Adipose tissue (tissue), 3 donors: ENCODE data around the gene THSD7B. TPM values are rescaled to one million over a fixed set of nuclear protein-coding genes. Genes with fewer than 3 reads are reported as not detected.
"Not testable (repeated sequence)": the region's sequence is repeated elsewhere in the genome, so short reads cannot be mapped to it uniquely, and the experiment has no call there.

Experiments
- H3K27ac ChIP-seq: one replicate; pipeline ENCODE4 v1.5.1; 2013; ENCODE audit warnings: low read depth, low read length
- WGBS, 3 donors: extraction: QIAGEN DNeasy Blood & Tissue Kit; methylation state at CpG; one replicate each; pipeline ENCODE4 v1.1.7; 2013; 5-methylcytosine and 5-hydroxymethylcytosine counted together
- polyA plus RNA-seq, 3 donors: library from polyadenylated mRNA; stranded (reverse); fragments of 200-250 nt; gene quantifications; one replicate each; pipeline ENCODE4 v1.2.3, GENCODE V29; 2013
- donor health status: healthy with polysubstance abuse.
- donor health status: Bipolar disorder and iron deficiency.
- donor health status: healthy.

Gene THSD7B
- polyA plus RNA-seq, 3 donors = 0.17 to 0.79 (median 0.34) TPM

- WGBS, 3 donors = 0 to 88% (median 84%) methylated on average over 1 of the region's 1 CpG
- no peak overlapping the region for H3K27ac ChIP-seq
These were observed 331.3 kb downstream of the THSD7B start for GRCh38 chr2:137096693-137097092.

DNA sequence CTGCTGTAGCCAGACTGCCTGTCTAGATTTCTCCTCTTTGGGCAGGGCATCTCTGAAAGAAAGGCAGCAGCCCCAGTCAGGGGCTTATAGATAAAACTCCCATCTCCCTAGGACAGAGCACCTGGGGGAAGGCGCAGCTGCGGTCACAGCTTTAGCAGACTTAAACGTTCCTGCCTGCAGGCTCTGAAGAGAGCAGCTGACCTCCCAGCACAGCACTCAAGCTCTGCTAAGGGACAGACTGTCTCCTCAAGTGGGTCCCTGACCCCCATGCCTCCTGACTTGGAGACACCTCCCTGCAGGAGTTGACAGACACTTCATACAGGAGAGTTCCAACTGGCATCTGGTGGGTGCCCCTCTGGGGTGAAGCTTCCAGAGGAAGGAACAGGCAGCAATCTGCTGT lies 336.5 kb downstream of the THSD7B start:
- WGBS, 3 donors = 71 to 93% (median 84%) methylated on average over 3 of the region's 3 CpGs
- not testable (repeated sequence) for H3K27ac ChIP-seq

- no peak overlapping the region for H3K27ac ChIP-seq
These were observed 342.6 kb downstream of the THSD7B start for GRCh38 chr2:137107904-137108303.

- WGBS, 3 donors = 58 to 64% (median 59%) methylated on average over 5 of the region's 5 CpGs
- no peak overlapping the region for H3K27ac ChIP-seq
These were observed 346.6 kb downstream of the THSD7B start for GRCh38 chr2:137111896-137112295.

DNA sequence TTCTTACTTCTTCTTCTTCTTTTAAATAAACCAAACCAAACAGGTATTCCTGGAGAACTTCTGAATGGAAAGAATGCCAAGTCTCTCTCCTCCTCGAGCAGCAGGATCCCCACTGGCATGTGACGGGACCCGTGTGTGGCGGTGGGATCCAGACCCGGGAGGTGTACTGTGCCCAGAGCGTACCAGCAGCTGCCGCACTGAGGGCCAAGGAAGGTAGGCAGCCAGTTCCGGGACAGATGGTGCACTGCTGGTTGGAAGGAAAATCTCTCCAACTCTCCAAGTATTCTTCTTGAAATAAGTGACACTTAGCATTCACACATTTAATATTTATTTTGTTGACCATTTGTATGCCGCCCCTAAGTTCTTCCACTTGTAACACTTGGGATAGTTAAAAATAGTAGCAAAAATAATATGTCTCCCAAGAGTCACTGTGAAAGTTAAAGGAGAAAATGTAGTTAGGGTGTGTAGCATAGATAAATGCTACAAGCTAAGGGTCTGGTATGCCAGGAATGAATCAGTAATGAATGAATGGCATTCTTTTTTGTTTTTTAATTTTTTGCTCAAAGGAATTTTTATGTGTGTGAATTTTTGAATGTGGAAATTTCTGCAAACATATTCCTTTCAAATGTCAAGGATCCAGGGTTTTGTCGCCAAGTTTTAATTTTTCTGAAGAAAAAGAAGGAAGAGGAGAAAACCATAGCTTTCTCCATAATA lies 349.9 kb downstream of the THSD7B start:
- no peak overlapping the region for H3K27ac ChIP-seq
- WGBS, 3 donors = 81 to 87% (median 86%) methylated on average over 10 of the region's 10 CpGs

GRCh38 chr2:137115795-137116089 lies 350.4 kb downstream of the THSD7B start:
- 64 to 78% (median 72%) methylated on average over 1 of the region's 1 CpG for WGBS, 3 donors
- no peak overlapping the region for H3K27ac ChIP-seq

DNA sequence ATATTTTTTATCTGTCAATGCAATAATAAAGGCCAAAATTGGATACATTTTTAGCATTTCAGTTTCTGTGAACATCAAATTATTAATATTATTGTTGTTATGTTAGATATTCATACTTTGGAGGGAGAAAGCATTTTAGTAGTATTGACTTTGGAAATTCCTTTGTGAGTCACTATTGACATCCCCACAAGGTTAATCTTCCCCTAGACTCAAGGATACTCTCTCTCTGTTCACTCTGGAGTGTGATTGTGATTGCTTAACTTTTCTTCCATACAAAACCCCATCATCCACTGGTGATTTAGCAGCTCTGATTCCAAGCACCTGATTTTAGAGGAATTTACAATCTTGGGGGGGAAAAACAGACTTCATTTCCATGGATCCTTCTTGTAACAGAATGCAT lies 352.0 kb downstream of the THSD7B start:
- no peak overlapping the region for H3K27ac ChIP-seq

- no peak overlapping the region for H3K27ac ChIP-seq
These were observed 352.8 kb downstream of the THSD7B start for GRCh38 chr2:137118140-137118539.

- H3K27ac ChIP-seq = no peak overlapping the region
- 94 to 100% (median 100%) methylated on average over 1 of the region's 1 CpG for WGBS, 3 donors
These were observed 357.9 kb downstream of the THSD7B start for GRCh38 chr2:137123226-137123625.

- 34 to 54% (median 48%) methylated on average over 3 of the region's 3 CpGs for whole genome bisulfite sequencing, 3 donors
- no peak overlapping the region for H3K27ac ChIP-seq
These were observed 367.9 kb downstream of the THSD7B start for GRCh38 chr2:137133225-137133624.

GRCh38 chr2:137138263-137138662 lies 372.9 kb downstream of the THSD7B start:
- no peak overlapping the region for H3K27ac ChIP-seq

- WGBS, 3 donors = 78 to 92% (median 89%) methylated on average over 2 of the region's 2 CpGs
- H3K27ac ChIP-seq = no peak overlapping the region
These were observed 386.4 kb downstream of the THSD7B start for GRCh38 chr2:137151731-137152130.

DNA sequence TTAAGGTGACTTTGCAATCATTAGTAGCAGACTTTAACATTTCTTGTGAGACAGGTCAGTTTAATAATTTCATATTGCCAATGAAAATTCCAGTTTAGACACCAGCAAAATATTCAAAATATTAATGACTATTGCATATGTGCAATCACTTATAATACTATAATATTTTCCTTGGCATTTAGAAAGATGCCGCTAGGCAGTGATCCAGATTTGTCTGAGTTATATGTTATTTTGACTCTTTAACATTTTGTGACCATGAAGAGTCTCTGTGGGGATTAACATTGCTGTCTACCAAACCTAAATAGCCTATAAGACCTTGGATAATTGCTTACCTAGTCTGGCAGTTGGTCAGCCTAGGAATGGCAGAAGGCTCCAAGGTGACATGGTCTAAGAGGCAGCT lies 389.6 kb downstream of the THSD7B start:
- WGBS, 3 donors = 86 to 94% (median 93%) methylated on average over 1 of the region's 1 CpG
- no peak overlapping the region for H3K27ac ChIP-seq

GRCh38 chr2:137155356-137156104 lies 390.2 kb downstream of the THSD7B start:
- 83 to 84% (median 84%) methylated on average over 4 of the region's 4 CpGs for WGBS, 3 donors
- no peak overlapping the region for H3K27ac ChIP-seq

GRCh38 chr2:137156221-137156844 lies 391.0 kb downstream of the THSD7B start:
- no peak overlapping the region for H3K27ac ChIP-seq
- whole genome bisulfite sequencing, 3 donors = 58 to 81% (median 80%) methylated on average over 4 of the region's 4 CpGs

GRCh38 chr2:137157851-137158250 lies 392.5 kb downstream of the THSD7B start:
- 60 to 84% (median 80%) methylated on average over 1 of the region's 1 CpG for WGBS, 3 donors

GRCh38 chr2:137161250-137161649 lies 395.9 kb downstream of the THSD7B start:
- H3K27ac ChIP-seq = no peak overlapping the region

More at GRCh38 chr2:137157851-137158250, 392.5 kb downstream of the THSD7B start:
- no peak overlapping the region for H3K27ac ChIP-seq

DNA sequence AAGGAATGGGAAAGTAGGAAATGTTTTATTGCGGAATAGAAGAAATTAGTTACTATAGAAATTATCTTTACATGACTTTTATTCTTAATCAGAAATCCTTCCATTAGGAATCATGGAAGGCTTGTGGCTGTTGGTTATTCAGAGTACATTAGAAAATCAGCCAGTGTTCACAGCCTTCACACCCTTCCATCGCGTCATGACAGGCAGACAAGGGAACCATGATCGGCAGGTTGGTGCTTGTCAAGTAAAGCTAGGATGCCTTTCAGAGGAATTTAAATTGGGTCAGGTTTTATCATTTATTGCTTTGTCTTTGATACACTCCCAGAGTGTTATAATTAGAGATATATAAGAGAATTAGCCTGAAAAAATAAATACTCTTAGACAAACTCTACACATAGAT lies 400.6 kb downstream of the THSD7B start:
- no peak overlapping the region for H3K27ac ChIP-seq
- WGBS, 3 donors = 83 to 96% (median 95%) methylated on average over 4 of the region's 4 CpGs

- H3K27ac ChIP-seq = no peak overlapping the region
- 79 to 88% (median 81%) methylated on average over 3 of the region's 3 CpGs for WGBS, 3 donors
These were observed 402.3 kb downstream of the THSD7B start for GRCh38 chr2:137167651-137168050.

GRCh38 chr2:137168552-137168951 lies 403.2 kb downstream of the THSD7B start:
- no peak overlapping the region for H3K27ac ChIP-seq
- WGBS, 3 donors = 64 to 77% (median 69%) methylated on average over 4 of the region's 4 CpGs
